B cell (primary cell): ENCODE results near the gene ST6GAL2. TPM values are rescaled to one million over a fixed set of nuclear protein-coding genes. Genes with fewer than 3 reads are reported as not detected.

Source experiments
- ATAC-seq: fragments of 200-7000 bp; cut with Tn5 transposase; one replicate; pipeline ENCODE4 v1.10.0; 2021; ENCODE audit warnings: low read depth, mild to moderate bottlenecking, moderate number of reproducible peaks, moderate library complexity
- CTCF ChIA-PET: fragments of 350-600 bp; sonication (Branson Sonifier 250); formaldehyde crosslinking; loops from one replicate; lab custom pipeline; 2021; ENCODE audit warnings: antibody characterized with exemption, inconsistent platforms; lab: Charles Lee
- POLR2A ChIA-PET: fragments of 350-600 bp; sonication (Branson Sonifier 250); formaldehyde crosslinking; loops from one replicate; lab custom pipeline; 2021; ENCODE audit warnings: antibody characterized with exemption; lab: Charles Lee
- DNase-seq: peaks from one replicate; pipeline ENCODE4 v3.0.0; 2013
- H2AFZ ChIP-seq: 2 replicates; pipeline ENCODE4 v1.6.1; 2012; ENCODE audit warnings: mild to moderate bottlenecking, low read depth, low read length; ENCODE audit not compliant: insufficient read depth, poor library complexity, severe bottlenecking
- H3K27ac ChIP-seq, 2 donors: 1 replicate in 1 of 2; 2 replicates in 1 of 2; pipeline ENCODE4 v1.5.1; 2012 to 2013; ENCODE audit warnings: low read length in 2 of 2, mild to moderate bottlenecking in 2 of 2, moderate library complexity in 1 of 2
- H3K27me3 ChIP-seq, 4 experiments: fragments of 200-600 bp in 1 of 4; sonication (generic) in 1 of 4; replicated peaks in 1 of 4; 1 replicate in 2 of 4; 2 replicates in 2 of 4; pipeline versions ENCODE4 v1.6.1 to v1.7.0; 2013 to 2016; ENCODE audit warnings: low read length in 3 of 4, mild to moderate bottlenecking in 2 of 4, mixed read lengths in 1 of 4, moderate library complexity in 1 of 4; ENCODE audit not compliant: insufficient read depth in 4 of 4, control insufficient read depth in 3 of 4; ENCODE audit errors: control extremely low read depth in 1 of 4
- H3K36me3 ChIP-seq, 2 experiments: replicated peaks in 1 of 2; 1 replicate in 1 of 2; 2 replicates in 1 of 2; pipeline versions ENCODE4 v1.6.1 to v1.7.1; 2013; ENCODE audit warnings: low read length in 1 of 2; ENCODE audit not compliant: insufficient read depth in 2 of 2, control insufficient read depth in 1 of 2; ENCODE audit errors: control extremely low read depth in 1 of 2, extremely low read depth in 1 of 2
- H3K4me1 ChIP-seq, 2 donors: fragments of 200-600 bp in 1 of 2; sonication (generic) in 1 of 2; 1 replicate in 1 of 2; 2 replicates in 1 of 2; pipeline versions ENCODE4 v1.5.1 to v1.6.1; 2013 to 2017; ENCODE audit warnings: low read length in 2 of 2; ENCODE audit not compliant: control insufficient read depth in 2 of 2, insufficient read depth in 2 of 2
- H3K4me2 ChIP-seq: replicated peaks from 2 replicates; pipeline ENCODE3; 2012; ENCODE audit warnings: mild to moderate bottlenecking, low read depth, low read length; ENCODE audit not compliant: poor library complexity, severe bottlenecking
- H3K4me3 ChIP-seq, 5 experiments: fragments of 200-600 bp in 1 of 5; sonication (generic) in 1 of 5; 1 replicate in 3 of 5; 2 replicates in 2 of 5; pipeline versions ENCODE4 v1.5.1 to v1.7.0; 2011 to 2016; ENCODE audit warnings: low read length in 4 of 5, mild to moderate bottlenecking in 4 of 5, low read depth in 2 of 5, control low read depth in 1 of 5, moderate library complexity in 1 of 5; ENCODE audit not compliant: insufficient read depth in 1 of 5; ENCODE audit errors: control extremely low read depth in 1 of 5, extremely low read depth in 1 of 5
- H3K79me2 ChIP-seq: fragments of 200-600 bp; sonication (generic); one replicate; pipeline ENCODE4 v1.6.0; 2016; ENCODE audit warnings: low read length; ENCODE audit not compliant: control insufficient read depth, insufficient read depth
- H3K9ac ChIP-seq: fragments of 200-600 bp; sonication (generic); 2 replicates; pipeline ENCODE4 v1.6.1; 2017; ENCODE audit warnings: mild to moderate bottlenecking, low read length, moderate library complexity
- H3K9me3 ChIP-seq, 3 donors: one replicate each; pipeline versions ENCODE4 v1.6.1 to v1.7.1; 2013; ENCODE audit warnings: low read length in 2 of 3; ENCODE audit not compliant: control insufficient read depth in 2 of 3, insufficient read depth in 1 of 3; ENCODE audit errors: control extremely low read depth in 1 of 3
- H4K20me1 ChIP-seq: 2 replicates; pipeline ENCODE4 v1.6.0; 2012; ENCODE audit warnings: mild to moderate bottlenecking, low read length; ENCODE audit not compliant: insufficient read depth, control insufficient read depth, poor library complexity, severe bottlenecking
- H3K27ac Mint-ChIP-seq: one replicate; pipeline ENCODE4 v1.8.0; 2021; ENCODE audit warnings: mixed read lengths
- H3K27me3 Mint-ChIP-seq: one replicate; pipeline ENCODE4 v1.8.0; 2021; ENCODE audit warnings: mixed read lengths
- H3K4me1 Mint-ChIP-seq: one replicate; pipeline ENCODE4 v1.8.0; 2021; ENCODE audit warnings: mixed read lengths
- H3K4me3 Mint-ChIP-seq: one replicate; pipeline ENCODE4 v1.8.0; 2021; ENCODE audit warnings: mixed read lengths
- H3K9me3 Mint-ChIP-seq: one replicate; pipeline ENCODE4 v1.8.0; 2022; ENCODE audit warnings: mixed read lengths; ENCODE audit not compliant: insufficient read depth
- CTCF ChIP-seq: fragments of 200-600 bp; IDR thresholded peaks from one replicate; pipeline ENCODE4 v1.8.0; 2022; ENCODE audit warnings: antibody characterized with exemption, mild to moderate bottlenecking
- EZH2 ChIP-seq: IDR thresholded peaks from 2 replicates; pipeline ENCODE4 v1.6.1; 2012; ENCODE audit warnings: borderline replicate concordance, low read depth, mild to moderate bottlenecking, moderate library complexity, low read length; ENCODE audit not compliant: insufficient read depth, poor library complexity, severe bottlenecking
- WGBS: methylation state at CpG from one replicate; pipeline ENCODE4 v1.1.5; 2013; ENCODE audit warnings: missing lambda C conversion rate; ENCODE audit not compliant: insufficient coverage; 5-methylcytosine and 5-hydroxymethylcytosine counted together
- intact Hi-C: fragments of 100-400 bp; cut with micrococcal nuclease; formaldehyde crosslinking; loops from one replicate; pipeline ENCODE4 v1.10.0; 2022
- polyA plus RNA-seq: library from polyadenylated mRNA; depleted of rRNA; stranded (reverse); fragments of >200 nt; gene quantifications from 2 replicates; pipeline ENCODE4 v1.2.3, GENCODE V29; 2012
- total RNA-seq, 2 donors: library from RNA; stranded (reverse); fragments of 120-200 nt in 1 of 2; gene quantifications; 1 replicate in 1 of 2; 2 replicates in 1 of 2; pipeline versions ENCODE4 v1.2.3 to v1.2.4, GENCODE V29; 2013 to 2022

ST6GAL2 gene
- total and polyA plus RNA-seq, 2 donors (not counting 1 experiment from before 2014, with no cell fraction given) = not detected

DNA sequence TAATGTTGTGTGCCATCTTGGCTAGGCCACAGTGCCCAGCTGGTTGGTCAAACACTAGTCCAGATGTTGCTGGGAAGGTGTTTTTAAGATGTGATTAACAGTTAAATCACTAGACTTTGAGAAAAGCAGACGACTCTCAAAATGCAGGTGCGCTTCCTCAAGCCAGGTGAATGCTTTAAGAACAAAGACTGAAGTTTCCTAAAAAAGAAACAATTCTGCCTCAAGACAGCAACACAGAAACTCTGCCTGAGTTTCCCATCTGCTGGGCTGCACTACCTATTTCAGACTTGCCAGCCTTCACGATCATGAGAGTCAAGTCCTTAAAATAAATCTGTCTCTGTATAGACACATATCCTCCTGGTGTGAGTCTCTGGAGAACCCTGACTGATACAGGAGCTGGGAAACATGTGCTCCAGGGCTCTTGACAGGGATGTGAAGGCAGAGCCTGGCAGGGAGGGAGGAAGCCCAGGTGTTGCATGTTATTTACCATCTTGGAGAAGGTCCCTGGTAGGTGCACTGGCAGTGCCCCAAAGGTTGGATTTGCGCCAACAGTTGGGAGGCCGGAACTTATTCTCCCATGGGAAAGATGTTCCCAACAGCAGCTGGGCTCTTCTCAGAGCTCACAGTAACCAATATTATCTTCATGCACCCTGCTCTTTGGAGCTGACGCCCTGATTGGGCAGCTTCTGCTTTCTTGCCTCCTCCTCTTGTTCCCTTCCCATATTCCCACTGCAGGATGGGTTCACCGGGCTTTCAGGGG lies 43.9 kb downstream of the ST6GAL2 start:
- CTCF ChIA-PET = no interaction called here
- no peak for TF ChIP-seq EZH2
- TF ChIP-seq CTCF = no peak

GRCh38 chr2:106840818-106841217 lies 45.1 kb downstream of the ST6GAL2 start:
- no peak overlapping the region for H3K27ac Mint-ChIP-seq
- no peaks in the 10 kb centered on the region for H3K4me1 Mint-ChIP-seq
- Histone ChIP-seq H3K4me1 (no peaks in the 10 kb centered on the region), H3K4me3 (no peak overlapping the region), H3K9ac (no peak overlapping the region), H3K36me3 (no peaks in the 10 kb centered on the region), H4K20me1 (no peaks in the 10 kb centered on the region), H3K27ac (no peak overlapping the region), H2AFZ (no peak overlapping the region), H3K27me3 (no peaks in the 10 kb centered on the region), H3K79me2 (no peaks in the 10 kb centered on the region), H3K4me2 (no peak overlapping the region), H3K9me3 (peaks cover 0 to 16% (median 0%) of the 10 kb centered on the region in 3 donors)
- no peak for DNase-seq
- no peak for TF ChIP-seq CTCF
- no peak for TF ChIP-seq EZH2
- ChIA-PET CTCF (no interaction called here), POLR2A (no interaction called here)
- no CpG with 5 or more reads among the region's 2 CpGs for WGBS
- no peak overlapping the region for H3K4me3 Mint-ChIP-seq
- ATAC-seq = no peak
- H3K27me3 Mint-ChIP-seq = no peaks in the 10 kb centered on the region
- intact Hi-C loops = no loop called here
- no peaks in the 10 kb centered on the region for H3K9me3 Mint-ChIP-seq

More for the DNA sequence above, 43.9 kb downstream of the ST6GAL2 start:
- Mint-ChIP-seq H3K4me1 (no peaks in the 10 kb centered on the region), H3K9me3 (no peaks in the 10 kb centered on the region), H3K4me3 (no peak overlapping the region), H3K27me3 (no peaks in the 10 kb centered on the region), H3K27ac (no peak overlapping the region)
- no peak overlapping the region for H3K9ac ChIP-seq
- H3K9me3 ChIP-seq = peaks cover 0 to 16% (median 0%) of the 10 kb centered on the region in 3 donors
- no peaks in the 10 kb centered on the region for H3K36me3 ChIP-seq
- POLR2A ChIA-PET = no interaction called here
- DNase-seq (no peak), ATAC-seq (no peak)
- H3K4me2 ChIP-seq = no peak overlapping the region
- no peaks in the 10 kb centered on the region for H3K4me1 ChIP-seq
- intact Hi-C loops = no loop called here
- 98% methylated on average over 4 of the region's 7 CpGs for WGBS
- no peaks in the 10 kb centered on the region for H3K27me3 ChIP-seq
- no peaks in the 10 kb centered on the region for H3K79me2 ChIP-seq
- H3K4me3 ChIP-seq = no peak overlapping the region
- H3K27ac ChIP-seq = no peak overlapping the region
- H2AFZ ChIP-seq = no peak overlapping the region
- H4K20me1 ChIP-seq = no peaks in the 10 kb centered on the region
